HG03565 (cell line): ENCODE measurements around the gene KIAA0753.
"Not testable (repeated sequence)": the region's sequence is repeated elsewhere in the genome, so short reads cannot be mapped to it uniquely, and the experiment has no call there.

Source experiments
- ATAC-seq: cut with Tn5 transposase; IDR thresholded peaks from one replicate; pipeline ENCODE4 v1.9.1; 2021; ENCODE audit warnings: mild to moderate bottlenecking, moderate library complexity; ENCODE audit not compliant: unreplicated experiment

KIAA0753 gene

DNA sequence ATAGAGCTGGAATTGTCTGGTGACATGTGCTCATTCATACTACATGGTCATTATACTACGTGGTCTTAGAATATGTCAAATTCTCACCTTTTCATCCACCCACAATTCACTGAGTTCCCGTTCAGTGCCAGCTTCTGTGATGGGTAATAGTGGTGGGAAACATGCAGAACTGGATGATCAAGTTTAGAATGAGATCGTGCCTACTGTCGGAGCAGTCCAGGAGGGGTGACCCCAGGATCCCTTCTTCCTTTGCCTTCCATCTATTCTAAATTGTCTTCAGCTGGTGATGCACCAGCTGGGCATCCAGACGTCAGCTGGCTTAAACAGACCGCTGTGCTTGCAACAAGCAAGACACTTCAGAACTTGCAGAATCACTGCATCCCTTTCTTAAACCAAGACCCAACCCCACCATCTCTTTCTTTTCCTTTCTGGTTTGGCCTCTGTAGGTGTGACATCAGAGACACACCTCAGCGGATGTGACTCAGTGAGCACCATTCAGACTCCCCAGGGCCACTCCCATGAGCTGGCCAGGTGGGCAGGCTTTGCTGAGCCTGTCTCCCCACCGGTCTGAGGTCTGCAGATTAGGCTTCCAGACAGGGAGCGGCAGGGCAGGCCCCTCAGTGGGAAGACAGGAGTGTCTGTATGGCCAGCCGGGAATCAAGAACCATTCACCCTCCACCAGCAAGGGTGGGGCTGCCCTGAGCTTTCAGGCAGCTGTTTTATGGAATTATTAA, 29.1 kb upstream of the KIAA0753 start:
- no peak for ATAC-seq

GRCh38 chr17:6668727-6669425, 28.4 kb upstream of the KIAA0753 start:
- no peak for ATAC-seq

GRCh38 chr17:6668219-6668618, 27.7 kb upstream of the KIAA0753 start:
- no peak for ATAC-seq

DNA sequence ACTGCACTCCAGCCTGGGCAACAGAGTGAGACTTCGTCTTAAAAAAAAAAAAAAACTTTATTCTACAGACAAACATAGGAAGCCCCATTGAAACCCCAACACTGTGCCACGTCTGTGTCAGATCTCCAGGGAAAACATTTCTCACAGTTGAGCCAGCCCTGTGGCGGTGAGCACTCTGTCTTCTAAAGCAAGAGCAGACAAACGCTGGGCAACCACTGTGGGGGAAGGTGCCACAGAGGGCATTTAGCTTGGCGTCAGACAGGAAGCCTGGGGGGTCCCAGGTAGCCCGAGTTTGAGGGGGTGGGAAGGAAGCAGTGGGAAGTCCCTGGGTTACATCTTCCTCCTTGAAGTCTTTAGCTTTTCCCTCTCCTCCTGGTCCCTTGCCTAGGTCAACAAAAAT, 27.0 kb upstream of the KIAA0753 start:
- no peak for ATAC-seq

DNA sequence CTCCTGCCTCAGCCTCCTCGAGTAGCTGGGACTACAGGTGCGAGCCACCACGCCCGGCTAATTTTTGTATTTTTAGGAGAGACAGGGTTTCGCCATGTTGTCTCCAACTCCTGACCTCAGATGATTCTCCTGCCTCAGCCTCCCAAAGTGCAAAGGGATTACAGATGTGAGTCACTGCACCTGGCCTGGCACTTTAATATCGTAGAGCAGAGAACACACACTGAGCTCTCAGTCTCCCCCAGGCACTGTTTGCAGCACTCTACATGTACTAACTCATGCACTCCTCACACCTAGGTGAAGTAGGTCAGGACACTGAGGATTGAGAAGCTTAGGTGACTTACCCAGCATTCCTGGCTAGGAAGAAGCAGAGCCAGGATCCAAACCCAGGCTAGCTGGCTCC, 26.0 kb upstream of the KIAA0753 start:
- no peak for ATAC-seq

- ATAC-seq: no peak
Measured at GRCh38 chr17:6666077-6666521, 25.6 kb upstream of the KIAA0753 start.

- not testable (repeated sequence) for ATAC-seq
Measured at GRCh38 chr17:6663200-6663599, 22.7 kb upstream of the KIAA0753 start.

GRCh38 chr17:6661464-6661848, 20.9 kb upstream of the KIAA0753 start:
- no peak for ATAC-seq

DNA sequence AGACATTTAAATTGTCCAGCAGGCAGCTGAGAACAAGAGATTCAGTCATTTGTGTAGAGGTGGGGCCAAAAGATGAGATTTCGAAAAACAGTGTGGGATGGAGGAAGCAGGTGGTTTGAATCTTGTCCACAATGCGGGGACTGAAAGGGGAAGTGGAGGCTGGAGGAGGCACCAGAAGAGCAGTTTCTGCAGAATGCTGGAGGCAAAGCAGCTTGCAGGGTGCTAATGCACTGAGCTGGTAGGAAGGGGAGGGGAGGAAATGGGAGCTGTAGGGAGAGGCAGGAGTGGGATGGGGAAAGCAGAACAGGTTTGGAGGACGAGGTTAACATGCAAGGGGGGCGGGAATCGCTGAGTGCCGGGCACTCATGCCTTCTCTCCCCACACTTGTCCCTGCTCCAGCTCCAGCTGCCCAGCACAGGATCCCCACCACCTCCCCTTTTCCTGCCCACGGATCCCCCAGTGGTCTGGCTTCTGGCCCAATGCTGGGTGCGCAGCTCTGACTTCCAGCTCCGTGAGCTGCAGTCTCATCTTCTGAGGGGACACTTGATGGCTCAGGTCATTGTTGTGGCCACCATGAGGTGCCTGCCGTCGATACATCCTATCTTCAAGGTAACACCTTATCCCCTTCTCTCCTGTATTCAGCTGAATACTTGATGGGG, 20.4 kb upstream of the KIAA0753 start:
- ATAC-seq: peak; percentile 74

DNA sequence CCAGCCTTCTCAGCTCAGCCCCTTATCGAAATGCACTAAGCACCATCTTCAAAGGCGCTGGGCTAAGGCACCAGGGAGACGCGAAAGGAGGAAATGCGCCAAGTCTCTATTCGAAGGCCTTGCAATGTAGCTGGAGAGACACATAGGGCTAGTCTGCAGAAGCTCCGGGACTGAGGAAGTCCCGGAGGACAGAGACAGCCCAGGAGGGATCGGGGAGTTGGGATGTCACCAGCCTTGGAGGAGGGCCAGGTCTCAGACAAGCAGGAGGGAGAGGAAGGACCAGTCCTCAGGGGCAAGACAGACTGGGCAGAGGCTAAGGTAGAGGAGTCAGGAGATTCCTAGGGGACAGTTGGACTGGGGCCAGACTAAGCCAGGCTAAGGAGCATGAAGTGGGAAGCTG, 19.6 kb upstream of the KIAA0753 start:
- no peak for ATAC-seq

DNA sequence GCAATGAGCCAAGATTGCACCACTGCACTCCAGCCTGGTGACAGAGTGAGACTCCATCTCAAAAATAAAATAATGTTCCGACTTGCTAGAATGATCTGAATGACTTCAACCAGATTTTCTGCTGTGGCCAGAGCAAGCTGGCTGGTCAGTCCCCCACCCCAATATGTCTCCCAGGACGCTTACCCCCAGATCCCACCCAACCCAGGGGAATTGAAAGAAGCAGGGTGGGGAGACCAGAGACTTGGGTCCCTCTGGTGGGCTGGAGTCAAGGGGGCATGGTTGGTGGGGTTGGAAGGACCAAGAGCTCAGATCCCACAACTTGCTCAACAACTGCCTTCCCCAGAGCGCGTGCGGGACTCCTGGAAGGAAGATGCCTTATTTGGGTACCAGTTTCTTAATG, 17.9 kb upstream of the KIAA0753 start:
- not testable (repeated sequence) for ATAC-seq

DNA sequence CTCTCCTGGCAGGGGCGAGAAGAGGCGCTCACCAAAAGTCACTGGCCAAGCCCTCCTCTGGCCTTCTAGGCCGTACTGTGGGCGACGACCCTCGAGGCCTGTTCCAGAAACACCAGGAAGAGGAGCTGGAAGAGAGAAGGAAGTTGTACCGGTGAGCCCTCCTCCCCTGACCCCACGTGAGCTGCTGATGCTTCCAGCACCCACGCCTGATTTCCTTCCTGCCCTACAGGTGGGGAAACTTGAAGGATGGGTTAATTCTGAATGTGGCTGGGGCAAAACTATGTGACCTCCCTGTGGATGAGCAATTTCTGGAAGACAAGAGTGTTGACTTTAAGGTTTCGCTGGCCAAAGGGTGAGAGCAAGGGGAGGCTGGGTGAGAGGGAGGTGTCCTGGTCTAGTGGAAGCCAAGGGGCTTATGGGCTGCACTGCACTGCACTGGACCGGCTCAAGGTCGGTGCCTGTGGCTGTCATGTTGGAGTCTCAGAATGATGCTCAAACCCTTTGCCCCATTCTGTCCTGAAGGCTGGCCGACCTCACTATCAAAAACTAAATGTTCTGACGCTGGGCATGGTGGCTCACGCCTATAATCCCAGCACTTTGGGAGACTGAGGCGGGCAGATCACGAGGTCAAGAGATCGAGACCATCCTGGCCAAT, 17.2 kb upstream of the KIAA0753 start:
- ATAC-seq: no peak

GRCh38 chr17:6656797-6657632, 16.5 kb upstream of the KIAA0753 start:
- ATAC-seq: not testable (repeated sequence)

GRCh38 chr17:6655732-6656361, 15.3 kb upstream of the KIAA0753 start:
- ATAC-seq: not testable (repeated sequence)

DNA sequence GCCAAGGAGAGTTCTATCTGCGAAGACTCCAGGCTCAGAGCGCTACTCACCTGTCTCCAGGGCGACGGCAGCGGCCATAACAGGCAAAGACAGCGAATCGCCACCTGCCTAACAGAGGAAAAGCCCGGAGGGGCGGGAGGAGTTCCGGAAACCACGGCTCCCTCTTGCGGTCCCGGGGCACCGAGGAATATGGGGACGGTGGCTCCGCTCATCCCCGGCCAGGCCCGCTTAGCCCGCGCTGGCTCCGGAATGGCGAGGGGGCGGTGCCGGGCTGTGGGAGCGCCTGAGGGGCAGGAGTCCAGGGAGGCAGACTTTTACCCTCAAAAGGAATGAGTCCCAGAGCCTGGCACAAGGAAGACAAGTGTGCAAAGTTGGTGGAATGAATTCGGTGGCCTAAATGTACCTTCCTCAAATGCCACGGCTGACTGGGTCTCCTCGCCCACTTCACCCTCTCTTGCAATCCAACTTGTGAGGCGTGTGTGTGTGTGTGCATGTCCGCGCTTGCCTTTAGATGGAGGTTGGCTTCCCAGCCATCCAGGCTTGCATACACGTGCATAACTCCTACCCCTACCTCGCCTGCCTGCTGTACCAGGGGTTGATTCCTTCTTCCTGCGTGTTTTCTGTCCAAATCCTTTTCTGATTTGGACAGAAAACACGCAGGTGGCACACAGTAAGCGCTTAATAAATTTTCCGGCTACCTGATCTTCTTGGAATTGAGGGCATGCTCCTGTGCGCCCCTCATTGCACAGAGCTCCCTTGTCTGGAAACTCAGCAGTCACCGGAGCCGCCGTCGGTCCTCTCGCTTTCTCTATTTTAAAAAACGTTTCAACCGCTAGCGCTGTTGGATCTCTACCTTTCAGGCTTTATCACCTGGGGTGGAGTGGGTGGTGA, 14.6 kb upstream of the KIAA0753 start:
- ATAC-seq: no peak

GRCh38 chr17:6651919-6652452, 11.5 kb upstream of the KIAA0753 start:
- ATAC-seq: no peak

- ATAC-seq: peak; percentile 75
Measured at GRCh38 chr17:6651354-6651918, 10.9 kb upstream of the KIAA0753 start, which contains the start of the genes C17orf100 and MED31. C17orf100 (plus strand) TSS chr17:6651762; CDS start chr17:6651914, 152 bp downstream. MED31 (minus strand) TSS chr17:6651605; CDS start chr17:6651528, 77 bp downstream.

DNA sequence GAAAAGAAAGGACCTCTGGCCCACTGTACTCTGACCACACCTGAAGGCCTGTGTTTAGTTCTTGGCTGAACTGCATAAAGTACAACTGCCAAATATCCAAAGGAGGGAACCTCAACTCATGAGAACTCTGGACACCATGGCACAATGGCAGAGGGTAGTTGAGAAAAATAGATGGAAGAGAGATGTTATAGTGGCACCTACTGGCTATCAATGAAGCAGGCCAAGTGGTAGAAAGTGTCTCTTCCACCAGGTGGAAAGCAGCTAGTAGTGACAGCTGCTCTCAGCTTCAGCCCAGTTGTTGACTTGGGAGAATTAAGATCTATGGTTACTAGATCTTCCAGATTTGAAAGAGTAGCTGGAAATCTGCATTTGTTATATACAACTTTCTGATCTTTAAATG, 7.7 kb upstream of the KIAA0753 start:
- no peak for ATAC-seq
